NT2/D1 (cell line): ENCODE results near the gene KPNA5.

Experiments used
- SUZ12 ChIP-seq: IDR thresholded peaks from 2 replicates; pipeline ENCODE4 v1.6.1; 2011; ENCODE audit not compliant: insufficient read length, insufficient read depth; ENCODE audit errors: extremely low read depth
- YY1 ChIP-seq: IDR thresholded peaks from 2 replicates; pipeline ENCODE4 v1.6.1; 2011; ENCODE audit not compliant: insufficient read length, insufficient read depth
- ZNF274 ChIP-seq: IDR thresholded peaks from 2 replicates; pipeline ENCODE4 v1.6.1; 2011; ENCODE audit warnings: mild to moderate bottlenecking, low read depth, low read length

GRCh38 chr6:116766506-116767176 is 85.6 kb downstream of the KPNA5 start:
- TF ChIP-seq SUZ12 (no peak), ZNF274 (no peak), YY1 (no peak)
